NCI-H526 (cell line): Measurements from ENCODE around the gene LMF1.

Source experiments
- DNase-seq, 2 experiments: peaks; one replicate each; lab custom pipeline; 2025; lab: John Stamatoyannopoulos, UW

LMF1 gene

DNA sequence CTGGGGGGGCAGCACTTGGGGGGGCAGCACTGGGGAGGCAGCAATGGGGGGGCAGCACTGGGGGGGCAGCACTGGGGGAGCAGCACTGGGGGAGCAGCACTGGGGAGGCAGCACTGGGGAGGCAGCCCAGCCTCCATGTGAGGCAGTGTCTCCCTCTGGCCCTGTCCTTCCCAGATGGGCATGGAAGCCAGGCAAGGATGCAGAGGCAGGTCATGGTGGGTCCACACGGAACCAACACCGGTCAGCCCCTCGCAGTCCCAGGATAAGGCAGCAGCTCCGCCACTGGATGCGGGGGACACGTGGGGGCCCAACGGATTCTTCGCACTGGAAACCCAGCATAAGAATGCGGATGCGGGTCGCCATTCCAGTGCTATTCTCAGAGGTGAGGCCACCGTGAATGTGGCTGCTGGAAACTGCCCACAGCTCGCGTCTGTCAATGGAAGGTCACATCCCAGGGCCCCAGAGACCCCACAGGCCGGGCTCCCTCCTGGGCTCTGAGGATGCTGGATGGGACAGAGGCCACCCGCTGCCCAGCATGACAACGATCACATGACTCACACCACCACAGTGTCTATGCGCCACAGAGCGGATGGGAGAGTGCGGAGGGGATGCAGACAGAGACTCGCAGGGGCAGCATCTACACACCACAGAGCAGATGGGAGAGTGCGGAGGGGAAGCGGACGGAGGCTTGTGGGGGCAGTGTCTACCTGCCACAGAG lies 59.0 kb downstream of the LMF1 start:
- DNase-seq = no peak

DNA sequence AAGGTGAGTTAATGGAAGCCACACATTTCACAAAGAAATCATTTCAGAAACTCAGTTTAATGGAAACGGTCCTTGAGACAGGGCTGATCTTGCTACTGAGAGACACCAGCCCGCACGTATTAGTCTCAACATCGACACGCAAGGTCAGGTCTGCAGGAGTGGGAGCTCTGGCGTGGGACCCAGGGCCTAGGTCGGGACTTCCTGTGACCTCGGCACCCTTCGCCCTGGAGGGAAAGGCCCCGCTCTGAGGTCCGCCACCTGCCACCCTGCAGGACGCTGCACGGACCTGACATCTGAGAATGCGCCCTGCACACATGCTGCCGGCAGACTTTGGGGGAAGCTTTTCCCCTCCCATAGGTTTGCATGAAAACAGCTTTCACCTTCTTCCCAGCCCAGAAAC lies 59.7 kb downstream of the LMF1 start:
- DNase-seq = no peak

- no peak for DNase-seq
Observed at GRCh38 chr16:910181-910580, 60.6 kb downstream of the LMF1 start.

GRCh38 chr16:909281-910000 lies 61.3 kb downstream of the LMF1 start:
- no peak for DNase-seq

- no peak for DNase-seq
Observed at GRCh38 chr16:908526-909155, 62.1 kb downstream of the LMF1 start.

GRCh38 chr16:907842-908241 lies 62.9 kb downstream of the LMF1 start:
- peak; percentile 66 to 75 for DNase-seq

- no peak for DNase-seq
Observed at GRCh38 chr16:907361-907760, 63.4 kb downstream of the LMF1 start.

DNA sequence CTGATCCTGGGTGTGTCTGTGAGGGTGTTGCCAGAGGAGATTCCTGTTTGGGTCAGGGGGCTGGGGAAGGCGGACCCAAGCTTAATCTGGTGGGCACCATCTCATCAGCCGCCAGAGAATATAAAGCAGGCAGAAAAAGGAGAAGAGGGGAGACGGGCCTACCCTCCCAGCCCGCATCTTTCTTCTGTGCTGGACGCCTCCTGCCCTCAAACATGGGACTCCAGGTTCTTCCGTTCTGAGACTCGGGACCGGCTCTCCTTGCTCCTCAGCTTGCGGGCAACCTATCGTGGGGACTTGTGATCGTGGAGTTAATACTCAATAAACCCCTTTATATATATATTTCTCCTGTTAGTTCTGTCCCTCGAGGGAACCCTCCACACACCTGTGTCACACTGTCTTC lies 64.5 kb downstream of the LMF1 start:
- DNase-seq = no peak

- no peak for DNase-seq
Observed at GRCh38 chr16:901715-902601, 68.8 kb downstream of the LMF1 start.

DNA sequence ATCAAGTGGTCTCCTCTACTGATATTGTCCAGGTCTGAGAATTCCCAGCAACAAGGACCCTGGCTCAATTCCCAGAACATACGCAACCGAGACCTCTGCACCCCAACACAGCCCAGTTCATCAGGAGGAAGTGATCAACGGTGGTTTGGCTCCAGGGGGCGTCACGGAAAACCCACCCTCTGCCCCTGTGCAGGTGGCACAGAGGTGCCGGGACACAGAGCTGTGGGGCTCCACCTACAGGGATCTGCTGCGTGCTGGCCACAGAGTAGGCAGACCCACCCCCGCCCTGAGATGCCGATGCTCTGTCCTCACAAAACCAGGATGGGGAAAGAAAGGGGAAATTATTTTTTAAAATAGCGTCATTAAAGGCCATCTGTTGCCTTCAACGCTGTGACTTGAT lies 69.6 kb downstream of the LMF1 start:
- no peak for DNase-seq

DNA sequence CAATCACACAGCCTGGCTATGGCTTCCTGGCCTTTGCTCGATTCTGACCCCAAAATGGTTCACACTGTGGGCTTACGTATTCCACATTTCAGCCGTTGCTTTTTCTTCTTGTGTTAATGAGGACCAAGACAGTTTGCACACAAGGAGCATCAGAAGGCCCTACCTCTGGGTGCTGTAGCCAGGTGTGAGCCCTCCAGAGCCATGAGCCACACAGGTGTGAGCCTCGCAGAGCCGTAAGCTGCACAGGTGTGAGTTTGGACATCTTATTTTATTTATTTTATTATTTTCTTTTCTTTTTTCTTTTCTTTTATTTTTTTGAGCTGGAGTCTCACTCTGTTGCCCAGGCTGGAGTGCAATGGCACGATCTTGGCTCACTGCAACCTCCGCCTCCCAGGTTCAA lies 70.6 kb downstream of the LMF1 start:
- DNase-seq = no peak

GRCh38 chr16:899683-900060 lies 71.1 kb downstream of the LMF1 start:
- DNase-seq = no peak

- DNase-seq = no peak
Observed at GRCh38 chr16:898761-899682, 71.8 kb downstream of the LMF1 start.

- no peak for DNase-seq
Observed at GRCh38 chr16:898216-898615, 72.6 kb downstream of the LMF1 start.

GRCh38 chr16:897701-898100 lies 73.1 kb downstream of the LMF1 start:
- no peak for DNase-seq

DNA sequence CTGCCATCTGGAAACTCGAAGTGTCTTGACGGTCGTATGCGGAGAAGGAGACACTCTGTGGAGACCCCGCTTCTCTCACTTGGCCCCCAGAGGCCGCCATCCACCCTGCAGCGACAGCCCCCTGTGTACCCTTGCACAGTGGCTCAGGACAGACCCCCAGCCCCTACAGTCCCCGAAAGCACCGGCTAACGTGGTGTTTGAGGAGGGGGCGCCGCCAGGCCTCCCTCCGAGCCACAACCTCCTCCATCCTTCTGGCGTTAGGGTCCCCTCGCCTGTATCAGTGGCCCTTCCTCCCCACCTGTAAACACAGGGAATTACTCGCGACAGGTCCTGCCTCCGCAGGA lies 73.6 kb downstream of the LMF1 start:
- DNase-seq = no peak

DNA sequence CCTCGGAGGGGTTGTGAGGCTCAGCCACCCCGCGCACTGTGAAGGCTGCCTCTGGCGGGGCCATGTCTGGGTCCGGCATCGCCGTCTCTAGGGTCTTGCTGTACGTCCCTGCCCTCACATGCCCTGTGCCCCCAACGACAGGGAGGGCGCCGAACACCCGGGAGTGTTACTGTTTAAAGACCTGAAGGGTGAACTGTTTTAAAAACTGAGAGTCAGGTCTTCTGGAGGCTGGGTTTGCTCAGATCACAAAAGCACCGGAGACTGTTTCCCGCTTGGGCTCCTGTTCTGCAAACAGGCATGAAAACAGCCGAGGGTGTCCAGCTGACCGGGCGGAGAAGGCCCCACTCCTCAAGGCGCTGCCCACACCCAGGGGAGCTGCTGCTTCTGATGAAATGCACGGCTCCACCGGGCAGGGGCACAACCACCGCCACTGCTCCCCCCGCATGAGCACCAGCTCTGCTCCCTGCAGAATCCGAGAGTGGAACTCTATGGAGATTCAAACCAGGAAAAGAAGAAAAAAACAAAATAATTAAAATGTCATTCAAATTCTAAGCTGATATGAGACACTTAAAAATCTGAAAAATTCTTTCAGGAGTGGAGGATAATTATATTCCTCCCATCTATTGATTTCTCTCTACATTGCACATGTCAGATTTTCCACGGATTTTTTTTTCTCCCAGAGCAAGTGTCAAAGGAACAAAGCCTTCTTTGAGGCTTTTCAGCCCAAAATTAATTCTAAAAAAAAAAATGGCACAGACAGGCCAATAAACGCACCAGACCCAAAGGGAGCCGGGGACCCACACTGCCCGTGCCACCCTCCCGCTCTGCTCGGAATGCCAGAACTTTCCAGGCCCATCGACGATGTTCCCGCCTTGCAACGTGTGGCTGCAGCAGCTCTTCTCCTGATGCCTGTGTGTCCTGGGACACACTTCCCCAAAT lies 74.3 kb downstream of the LMF1 start:
- no peak for DNase-seq

- DNase-seq = no peak
Observed at GRCh38 chr16:895371-895770, 75.4 kb downstream of the LMF1 start.

GRCh38 chr16:894841-895240 lies 75.9 kb downstream of the LMF1 start:
- DNase-seq = no peak

DNA sequence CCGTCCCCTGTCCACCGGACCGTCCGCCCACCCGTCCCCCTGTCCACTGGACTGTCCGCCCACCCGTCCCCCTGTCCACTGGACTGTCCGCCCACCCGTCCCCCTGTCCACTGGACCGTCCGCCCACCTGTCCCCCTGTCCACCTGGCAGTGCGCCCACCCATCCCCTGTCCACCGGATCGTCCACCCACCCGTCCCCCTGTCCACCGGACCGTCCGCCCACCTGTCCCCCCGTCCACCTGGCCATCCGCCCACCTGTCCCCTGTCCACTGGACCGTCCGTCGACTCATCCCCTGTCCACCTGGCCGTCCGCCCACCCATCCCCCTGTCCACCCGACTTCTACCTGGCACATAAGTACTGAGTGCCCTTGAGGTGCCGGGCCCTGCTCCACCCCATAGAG lies 76.6 kb downstream of the LMF1 start:
- no peak for DNase-seq
